K562 (cell line): ENCODE results near the gene ERICH2. TPM values are rescaled to one million over a fixed set of nuclear protein-coding genes. Genes with fewer than 3 reads are reported as not detected.
A peak's percentile ranks its signal among the peaks of the same experiment; 100 is the strongest.

Source experiments
- ATAC-seq: fragments of 200-7000 bp; cut with Tn5 transposase; 3 replicates; pipeline ENCODE4 v1.9.1; 2020; ENCODE audit warnings: moderate library complexity
- BruUV-seq: library from RNA; stranded (reverse); fragments of 400-500 nt; replicated peaks from 2 replicates; lab custom pipeline; 2021; lab: Mats Ljungman, UMichigan
- CTCF ChIA-PET: fragments of 300-600 bp; formaldehyde crosslinking; extraction: SDS; loops from one replicate; lab custom pipeline; 2021; ENCODE audit warnings: low intra/inter-chr PET ratio; lab: Yijun Ruan, JAX
- POLR2A ChIA-PET: fragments of 300-600, 350-650 bp; sonication (Branson Sonifier 250); formaldehyde crosslinking; extraction: SDS; loops from one replicate; lab custom pipeline; 2021; ENCODE audit warnings: antibody characterized with exemption, inconsistent platforms; lab: Yijun Ruan, JAX
- DNase-seq, 4 experiments: peaks; one replicate each; pipeline versions ENCODE4 v3.0.0 to v3.0.0-alpha.2; 2011 to 2018; ENCODE audit warnings: low spot score in 3 of 4, mixed read lengths in 3 of 4; ENCODE audit errors: extremely low read depth in 1 of 4
- FAIRE-seq: peaks from 2 replicates; lab custom pipeline; 2011; peaks lifted over from hg19 to GRCh38; lab: Jason Lieb, UNC
- H2AFZ ChIP-seq: 2 replicates; pipeline ENCODE4 v1.6.0; 2011; ENCODE audit warnings: low read depth, low read length, control low read depth, inconsistent platforms
- H3K27ac ChIP-seq: fragments of 200-600 bp; 3 replicates; pipeline ENCODE4 v1.8.0; 2011; ENCODE audit warnings: low read depth, mild to moderate bottlenecking, control low read depth, inconsistent platforms, low read length, moderate library complexity, mixed read lengths; ENCODE audit errors: extremely low read depth
- H3K27me3 ChIP-seq, 2 experiments: fragments of 300-600 bp in 1 of 2; 2 replicates in 1 of 2; 3 replicates in 1 of 2; pipeline versions ENCODE4 v1.6.0 to v1.8.0; 2011; ENCODE audit warnings: inconsistent platforms in 2 of 2, low read length in 2 of 2, mild to moderate bottlenecking in 1 of 2, mixed read lengths in 1 of 2, moderate library complexity in 1 of 2; ENCODE audit not compliant: control insufficient read depth in 2 of 2, insufficient read depth in 2 of 2
- H3K36me3 ChIP-seq: fragments of 300-600 bp; 3 replicates; pipeline ENCODE4 v1.8.0; 2011; ENCODE audit warnings: mild to moderate bottlenecking, low read length, inconsistent platforms; ENCODE audit not compliant: control insufficient read depth, insufficient read depth
- H3K4me1 ChIP-seq, 2 experiments: fragments of 200-600 bp in 1 of 2; replicated peaks in 1 of 2; 2 replicates in 1 of 2; 3 replicates in 1 of 2; pipeline versions ENCODE4 v1.5.1 to v1.8.0; 2011; ENCODE audit warnings: inconsistent platforms in 2 of 2, low read length in 2 of 2, mild to moderate bottlenecking in 1 of 2, mixed read lengths in 1 of 2, moderate library complexity in 1 of 2; ENCODE audit not compliant: control insufficient read depth in 2 of 2, insufficient read depth in 2 of 2
- H3K4me2 ChIP-seq: 2 replicates; pipeline ENCODE4 v1.6.1; 2011; ENCODE audit warnings: low read length, control low read depth, inconsistent platforms, mixed read lengths; ENCODE audit not compliant: insufficient read depth
- H3K4me3 ChIP-seq: fragments of 200-600 bp; sonication (generic), shearing (Covaris generic); 2 replicates; pipeline ENCODE4 v1.5.1; 2016; ENCODE audit warnings: control low read depth, inconsistent platforms
- H3K79me2 ChIP-seq: fragments of 200-600 bp; 3 replicates; pipeline ENCODE4 v1.8.0; 2011; ENCODE audit warnings: low read length, inconsistent platforms; ENCODE audit not compliant: control insufficient read depth, insufficient read depth
- H3K9ac ChIP-seq, 2 experiments: 2 replicates each; pipeline versions ENCODE4 v1.6.0 to v1.6.1; 2011; ENCODE audit warnings: low read depth in 2 of 2, low read length in 2 of 2, control low read depth in 1 of 2, inconsistent platforms in 1 of 2, mild to moderate bottlenecking in 1 of 2, mixed read lengths in 1 of 2; ENCODE audit not compliant: insufficient read depth in 1 of 2
- H3K9me1 ChIP-seq: one replicate; pipeline ENCODE4 v1.6.0; 2011; ENCODE audit warnings: inconsistent platforms, mild to moderate bottlenecking, low read length, moderate library complexity; ENCODE audit not compliant: control insufficient read depth, insufficient read depth
- H3K9me3 ChIP-seq: replicated peaks from 2 replicates; pipeline ENCODE4 v1.5.1; 2011; ENCODE audit warnings: low read depth, low read length, inconsistent platforms; ENCODE audit not compliant: control insufficient read depth, insufficient read depth
- H4K20me1 ChIP-seq: replicated peaks from 2 replicates; pipeline ENCODE4 v1.6.1; 2011; ENCODE audit warnings: low read length, inconsistent platforms, mixed read lengths; ENCODE audit not compliant: control insufficient read depth, insufficient read depth
- CBFA2T3 ChIP-seq: fragments of 450-650 bp; IDR thresholded peaks from 2 replicates; pipeline ENCODE4 v1.6.1; 2017
- CBX5 ChIP-seq: IDR thresholded peaks from 2 replicates; pipeline ENCODE4 v1.6.1; 2014; ENCODE audit warnings: low read depth, borderline replicate concordance
- CC2D1A ChIP-seq: fragments of 450-650 bp; IDR thresholded peaks from 2 replicates; pipeline ENCODE4 v1.6.1; 2017; ENCODE audit warnings: mild to moderate bottlenecking
- CEBPG ChIP-seq, 3 experiments: fragments of 200-800 bp in 1 of 3; sonication (Bioruptor generic) in 1 of 3; sonication (generic) in 1 of 3; formaldehyde crosslinking in 1 of 3; IDR thresholded peaks in 2 of 3; conservative IDR thresholded peaks in 1 of 3; 2 replicates each; pipeline versions ENCODE4 v1.6.1 to v1.8.0; 2016 to 2022; ENCODE audit warnings: missing compliant biosample characterization in 2 of 3, missing genetic modification characterization in 2 of 3, mild to moderate bottlenecking in 1 of 3, missing genetic modification reagents in 1 of 3
- CHD2 ChIP-seq: IDR thresholded peaks from 2 replicates; pipeline ENCODE4 v1.6.1; 2011; ENCODE audit warnings: low read depth, low read length
- FUS ChIP-seq: fragments of 200-400 bp; formaldehyde crosslinking; optimal IDR thresholded peaks from 2 replicates; pipeline ENCODE3; 2017; ENCODE audit warnings: low read depth, low read length
- GATAD2B ChIP-seq: fragments of 450-650 bp; IDR thresholded peaks from 2 replicates; pipeline ENCODE4 v1.6.1; 2017; ENCODE audit warnings: mild to moderate bottlenecking, borderline replicate concordance
- HCFC1 ChIP-seq: IDR thresholded peaks from 2 replicates; pipeline ENCODE4 v1.6.1; 2012; ENCODE audit warnings: low read depth, low read length, improper control_type of control experiment
- KDM1A ChIP-seq, 2 experiments: fragments of 450-650 bp; IDR thresholded peaks; 2 replicates each; pipeline ENCODE4 v1.6.1; 2016; ENCODE audit warnings: mild to moderate bottlenecking in 2 of 2
- MTF1 ChIP-seq: fragments of 250-450 bp; sonication (Bioruptor Pico); IDR thresholded peaks from 2 replicates; pipeline ENCODE4 v1.9.0; 2021; ENCODE audit warnings: moderate library complexity, mild to moderate bottlenecking, inconsistent platforms, borderline replicate concordance
- MYC ChIP-seq, 2 experiments: fragments of 250-450 bp in 1 of 2; sonication (Bioruptor Pico) in 1 of 2; IDR thresholded peaks; 2 replicates each; pipeline versions ENCODE4 v1.5.1 to v1.6.1; 2012 to 2021; ENCODE audit warnings: low read depth in 2 of 2, borderline replicate concordance in 1 of 2, improper control_type of control experiment in 1 of 2, low read length in 1 of 2, mild to moderate bottlenecking in 1 of 2, moderate library complexity in 1 of 2
- PCBP2 ChIP-seq: fragments of 200-400 bp; formaldehyde crosslinking; IDR thresholded peaks from 2 replicates; pipeline ENCODE4 v1.6.1; 2018; ENCODE audit warnings: low read length, low read depth, mild to moderate bottlenecking, moderate library complexity; ENCODE audit not compliant: poor library complexity, severe bottlenecking
- POLR2AphosphoS5 ChIP-seq: IDR thresholded peaks from 2 replicates; pipeline ENCODE4 v1.6.1; 2011; ENCODE audit warnings: mild to moderate bottlenecking, low read depth, low read length, moderate library complexity; ENCODE audit not compliant: control insufficient read depth, insufficient read depth
- THAP7 ChIP-seq: fragments of 250-450 bp; sonication (Bioruptor Pico); IDR thresholded peaks from 2 replicates; pipeline ENCODE4 v1.5.0; 2021
- ZFP1 ChIP-seq: fragments of 450-650 bp; formaldehyde crosslinking; IDR thresholded peaks from 2 replicates; pipeline ENCODE4 v1.4.0; 2020; ENCODE audit warnings: mild to moderate bottlenecking, mixed read lengths
- ZNF263 ChIP-seq: sonication (generic); formaldehyde crosslinking; IDR thresholded peaks from 2 replicates; pipeline ENCODE4 v1.8.0; 2022; ENCODE audit warnings: mild to moderate bottlenecking, missing genetic modification reagents, borderline replicate concordance
- WGBS: fragments of 100-300 bp; shearing (Covaris generic); methylation state at CpG from one replicate; pipeline ENCODE4 v1.1.6; 2016; ENCODE audit warnings: low coverage, mixed read lengths; ENCODE audit not compliant: insufficient coverage; ENCODE audit errors: missing lambda C conversion rate; 5-methylcytosine and 5-hydroxymethylcytosine counted together
- in situ Hi-C: fragments of 300-500 bp; cut with MboI; formaldehyde crosslinking; loops from 4 replicates; pipeline ENCODE4 v1.15.0; 2018; ENCODE audit warnings: inconsistent platforms, mixed read lengths
- intact Hi-C: fragments of 100-400 bp; cut with micrococcal nuclease; formaldehyde crosslinking; loops from 2 replicates; pipeline ENCODE4 v1.14.2; 2022
- polyA plus RNA-seq, 8 experiments: library from polyadenylated mRNA; depleted of rRNA in 4 of 8; stranded (reverse) in 5 of 8; unstranded in 3 of 8; fragments of >200 nt; fragmentation: Nextera tagmentation in 2 of 8; fragmentation: Illumina TruSeq in 1 of 8; extraction: Ambion mirVana in 2 of 8; extraction: Trizol in 1 of 8; gene quantifications; 2 replicates each; pipeline versions ENCODE4 v1.2.1 to v1.2.3, GENCODE V29; 2011 to 2014; ENCODE audit warnings: inconsistent platforms in 1 of 8, missing spikeins in 1 of 8
- total RNA-seq, 7 experiments: library from RNA; depleted of rRNA in 6 of 7; stranded (reverse); fragments of >200 nt in 6 of 7; fragmentation: Illumina TruSeq in 2 of 7; extraction: Trizol in 2 of 7; gene quantifications; 2 replicates each; pipeline versions ENCODE4 v1.2.1 to v1.2.3, GENCODE V29; 2011 to 2021; ENCODE audit warnings: low replicate concordance in 1 of 7

Gene ERICH2
- total and polyA plus RNA-seq, 9 of the 15 experiments (the other 6 are each of a cell fraction or from before 2014, with no cell fraction given): 0.85 to 2.4 (median 1.6) TPM

- Histone ChIP-seq H3K9me1 (no peaks in the 10 kb centered on the region), H3K27ac (no peak overlapping the region)
- TF ChIP-seq ZNF263 (CRISPR knock-in tag) (peak; percentile 90), PCBP2 (no peak)
- TF ChIP-seq, all 486 proteins: peak for 1
- Histone ChIP-seq H3K9ac (no peak overlapping the region), H3K27me3 (peaks cover 0 to 22% of the 10 kb centered on the region in 2 experiments; a peak in 2 of 5 replicates), H3K9me3 (no peaks in the 10 kb centered on the region; the same call in 1 of the 2 replicates), H3K4me1 (peaks cover 4% of the 10 kb centered on the region in 2 experiments; a peak in 3 of 5 replicates), H4K20me1 (no peaks in the 10 kb centered on the region), H3K79me2 (no peaks in the 10 kb centered on the region), H2AFZ (no peak overlapping the region), H3K4me2 (no peak overlapping the region), H3K36me3 (no peaks in the 10 kb centered on the region), H3K4me3 (no peak overlapping the region)
- CTCF ChIA-PET: no interaction called here
- ATAC-seq (no peak), DNase-seq (no peak), FAIRE-seq (no peak)
- in situ Hi-C loops: no loop called here
- BruUV-seq: no TSS peak
- intact Hi-C loops: no loop called here
- WGBS: 37% methylated on average over 4 of the region's 5 CpGs
- POLR2A ChIA-PET: no interaction called here
Observed at GRCh38 chr2:170828533-170828916, 58.3 kb downstream of the ERICH2 start.

- Histone ChIP-seq H3K27ac (no peak overlapping the region), H4K20me1 (no peaks in the 10 kb centered on the region), H3K4me1 (peaks cover 0 to 7% of the 10 kb centered on the region in 2 experiments; a peak in 2 of 5 replicates), H3K36me3 (no peaks in the 10 kb centered on the region), H3K9me3 (no peaks in the 10 kb centered on the region), H3K79me2 (no peaks in the 10 kb centered on the region), H3K4me2 (no peak overlapping the region), H3K9ac (no peak overlapping the region), H3K4me3 (no peak overlapping the region), H2AFZ (no peak overlapping the region), H3K9me1 (no peaks in the 10 kb centered on the region), H3K27me3 (peaks cover 0 to 22% of the 10 kb centered on the region in 2 experiments; a peak in 2 of 5 replicates)
- no TSS peak for BruUV-seq
- no peak for TF ChIP-seq MTF1 (CRISPR knock-in tag)
- TF ChIP-seq MYC (IDR thresholded peaks at IDR 0.05; ENCODE audit: low read depth, low read length): no peak
- no peak for TF ChIP-seq MYC (CRISPR knock-in tag; IDR thresholded peaks at IDR 0.05; ENCODE audit: borderline replicate concordance, low read depth)
- no peak for TF ChIP-seq FUS
- no peak for TF ChIP-seq CBFA2T3
- TF ChIP-seq HCFC1: no peak
- no peak for TF ChIP-seq GATAD2B
- TF ChIP-seq CC2D1A: no peak
- TF ChIP-seq THAP7 (CRISPR knock-in tag): no peak
- no peak for TF ChIP-seq POLR2AphosphoS5
- TF ChIP-seq ZFP1 (CRISPR knock-in tag): no peak
- no peak for TF ChIP-seq CHD2
- TF ChIP-seq CBX5: no peak
- TF ChIP-seq KDM1A (IDR thresholded peaks at IDR 0.05): no peak
- no peak for TF ChIP-seq CEBPG (CRISPR knock-in tag; IDR thresholded peaks at IDR 0.05)
- no peak for TF ChIP-seq CEBPG (tag; conservative IDR thresholded peaks at IDR 0.05 in 1 of 2, IDR thresholded peaks at IDR 0.05 in 1 of 2)
- FAIRE-seq (no peak), DNase-seq (no peak), ATAC-seq (no peak)
- CTCF ChIA-PET: no interaction called here
- POLR2A ChIA-PET: no interaction called here
- in situ Hi-C loops (no loop called here), intact Hi-C loops (no loop called here)
- WGBS: 20% methylated on average over 2 of the region's 2 CpGs
Observed at GRCh38 chr2:170829036-170829435, 58.9 kb downstream of the ERICH2 start.
